Measurements from ENCODE around the gene CASP2. TPM values are rescaled to one million over a fixed set of nuclear protein-coding genes. Genes with fewer than 3 reads are reported as not detected.

CASP2 gene
- 100 to 1,000 TPM; 105 to 107 TPM for total RNA-seq
- polyA plus RNA-seq, result 23.0 TPM

DNA sequence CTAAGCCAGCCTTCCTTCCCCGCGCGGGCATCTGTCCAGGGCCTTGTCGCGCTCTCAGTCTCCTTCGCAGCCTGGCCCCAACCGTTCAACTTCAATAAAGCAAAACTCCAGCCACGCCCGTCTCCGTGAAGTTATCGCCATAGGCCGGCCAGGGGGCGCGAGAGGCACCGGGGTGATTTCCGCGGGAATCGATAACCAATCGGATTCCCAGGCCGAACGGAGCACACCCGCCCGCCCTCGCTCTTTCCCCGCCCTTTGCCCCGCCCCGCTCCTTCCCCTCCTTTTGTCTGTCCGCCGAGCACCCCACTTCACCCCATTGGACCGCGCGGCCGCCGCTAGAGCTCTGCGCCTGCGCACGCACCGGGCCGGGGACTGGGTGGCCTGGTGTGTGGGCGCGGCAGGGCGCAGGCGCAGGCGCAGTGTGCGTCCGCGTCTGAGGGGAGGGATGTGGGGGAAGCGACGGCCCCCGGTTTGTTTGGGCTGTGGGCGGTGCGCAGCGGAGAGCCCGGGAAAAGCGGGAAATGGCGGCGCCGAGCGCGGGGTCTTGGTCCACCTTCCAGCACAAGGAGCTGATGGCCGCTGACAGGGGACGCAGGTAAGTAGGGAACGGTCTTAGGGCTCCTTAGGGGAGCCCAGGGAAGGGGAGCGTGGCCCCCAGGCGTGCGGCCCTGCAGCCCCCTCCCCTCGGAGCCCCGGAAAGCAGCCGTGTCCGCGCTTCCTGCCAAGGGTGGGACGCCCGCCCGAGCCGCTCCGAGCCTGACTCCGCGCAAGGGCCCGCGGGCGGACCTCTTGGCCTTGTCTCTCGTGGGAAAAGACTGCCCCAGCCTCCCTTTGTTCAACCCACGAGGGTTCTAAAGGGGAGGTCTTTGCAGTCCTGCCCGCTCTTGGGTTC is at the start of gene CASP2:
Gene CASP2, plus strand, starts transcription at position 417 of the 892 bp plus-strand sequence. Its CDS starts 105 bp downstream, at position 522.
- H3K4me3 Mint-ChIP-seq, result peak within 1 kb of the TSS; percentile 88 to 99 (median 95)
- no peaks in the 10 kb centered on the region for H3K27me3 Mint-ChIP-seq
- H3K4me1 Mint-ChIP-seq, result peaks cover 50 to 68% (median 61%) of the 10 kb centered on the region in 3 donors
- Histone ChIP-seq H3K36me3 (ENCODE audit: insufficient read depth, low read length) (peaks cover 10% of the 10 kb centered on the region), H3K4me3 (ENCODE audit: low read length) (peak within 1 kb of the TSS; percentile 59), H3K27ac (ENCODE audit: low read depth, low read length) (peak within 1 kb of the TSS; percentile 83), H3K27me3 (ENCODE audit: insufficient read depth, low read length, poor library complexity, severe bottlenecking) (no peaks in the 10 kb centered on the region), H3K9me3 (ENCODE audit: low read length) (no peaks in the 10 kb centered on the region), H3K4me1 (ENCODE audit: insufficient read depth, low read length) (peaks cover 29% of the 10 kb centered on the region)
- H3K9me3 Mint-ChIP-seq, result no peaks in the 10 kb centered on the region
- ChIA-PET POLR2A (interaction anchor here (0.5 to 2.6 kb wide), 12 partner anchors 9 to 1548 kb away, joined by 3 to 9 read pairs (median 4); partner anchors contain the start of genes GSTK1 and TPK1), CTCF (interaction anchor here (0.6 to 3.6 kb wide), 13 partner anchors 9 to 92 kb away, joined by 3 to 24 read pairs (median 4); partner anchors contain the start of gene GSTK1)
- H3K27ac Mint-ChIP-seq, result peak within 1 kb of the TSS; percentile 85 to 99 (median 91)
- peak; percentile 98 to 100 (median 99) for DNase-seq
- H3K36me3 Mint-ChIP-seq, result peaks cover 4 to 41% (median 8%) of the 10 kb centered on the region in 3 donors

DNA sequence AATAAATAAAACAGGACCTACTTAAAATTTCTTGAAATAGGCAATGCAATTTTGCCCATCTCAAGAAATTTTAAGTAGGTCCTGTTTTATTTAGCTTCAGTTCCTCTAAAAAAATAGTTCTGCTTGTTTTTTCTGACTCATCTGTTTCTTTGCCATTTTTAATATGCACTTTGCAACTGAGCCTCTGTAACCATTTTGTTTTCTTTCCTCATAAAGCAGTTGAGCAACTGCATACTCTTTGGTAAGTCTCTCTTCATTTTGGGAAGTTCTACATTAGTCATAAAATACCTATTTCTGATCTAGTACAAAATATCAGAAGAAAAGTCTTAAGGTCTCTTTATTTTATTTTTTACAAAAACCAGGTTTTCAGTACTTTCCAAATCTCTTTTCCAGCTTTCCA is 48.3 kb upstream of the CASP2 start:
- Mint-ChIP-seq H3K4me1 (peaks cover 20 to 32% (median 27%) of the 10 kb centered on the region in 3 donors), H3K9me3 (peaks cover 15 to 24% (median 23%) of the 10 kb centered on the region in 5 donors), H3K4me3 (no peak overlapping the region), H3K27ac (no peak overlapping the region), H3K36me3 (peaks cover 2 to 15% (median 3%) of the 10 kb centered on the region in 3 donors), H3K27me3 (peaks cover 18 to 27% of the 10 kb centered on the region in 2 donors)
- H3K27me3 ChIP-seq (ENCODE audit: insufficient read depth, low read length, poor library complexity, severe bottlenecking), result no peaks in the 10 kb centered on the region
- no peaks in the 10 kb centered on the region for H3K36me3 ChIP-seq (ENCODE audit: insufficient read depth, low read length)
- no peak overlapping the region for H3K4me3 ChIP-seq (ENCODE audit: low read length)
- H3K9me3 ChIP-seq (ENCODE audit: low read length), result no peaks in the 10 kb centered on the region
- ChIA-PET CTCF (interaction anchor here (0.6 to 7.3 kb wide), 42 partner anchors 7 to 233 kb away, joined by 3 to 103 read pairs (median 8); partner anchors contain the start of genes CASP2, EPHA1, FAM131B and GSTK1), POLR2A (interaction anchor here (0.6 to 2.0 kb wide), 3 partner anchors 60 to 169 kb away, joined by 4 to 9 read pairs (median 7); partner anchors contain the start of gene EPHA1)
- H3K4me1 ChIP-seq (ENCODE audit: insufficient read depth, low read length), result peaks cover 14% of the 10 kb centered on the region
- no peak for DNase-seq
- no peak overlapping the region for H3K27ac ChIP-seq (ENCODE audit: low read depth, low read length)

DNA sequence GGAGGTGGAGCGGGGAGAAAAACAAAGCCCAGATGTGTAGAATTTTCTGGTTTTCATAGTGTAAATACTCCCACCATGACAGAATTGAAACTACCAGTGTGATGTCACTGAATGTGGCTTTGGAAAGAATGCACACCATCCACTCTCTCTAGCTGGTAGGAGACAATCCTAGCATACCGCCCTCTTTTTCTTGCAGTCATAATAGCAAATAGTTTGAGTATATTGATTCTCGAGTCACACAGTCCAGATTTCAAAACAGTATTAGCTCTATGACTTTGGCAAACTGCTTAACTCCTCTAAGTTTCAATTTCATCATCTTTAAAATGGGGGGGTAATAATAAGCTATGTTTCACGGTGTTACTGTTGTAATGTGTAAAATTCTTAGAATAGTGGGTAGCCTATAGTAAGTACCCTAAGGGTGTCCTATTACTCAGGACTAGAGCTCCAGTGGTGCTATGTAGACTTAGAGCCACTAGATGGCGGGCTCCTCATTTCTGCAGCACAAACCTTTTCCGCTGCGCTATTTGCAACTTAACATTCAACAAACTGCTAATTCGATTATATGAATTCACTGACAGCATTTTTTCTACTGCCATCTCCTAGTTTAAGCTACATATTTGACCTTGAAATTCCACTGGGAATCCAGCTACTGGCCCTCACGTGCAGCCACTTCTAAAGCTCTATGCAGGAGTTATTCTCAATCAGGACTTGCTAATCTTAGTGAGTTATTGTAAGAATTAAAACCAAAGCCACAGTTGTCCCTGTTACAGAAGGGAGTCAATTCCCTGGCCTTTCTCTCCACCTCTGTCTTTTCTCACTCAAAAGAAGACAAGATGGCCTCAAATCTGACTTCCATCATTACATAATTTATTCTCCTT is 47.6 kb upstream of the CASP2 start:
- Histone ChIP-seq H3K9me3 (ENCODE audit: low read length) (no peaks in the 10 kb centered on the region), H3K4me3 (ENCODE audit: low read length) (no peak overlapping the region), H3K27ac (ENCODE audit: low read depth, low read length) (no peak overlapping the region), H3K36me3 (ENCODE audit: insufficient read depth, low read length) (no peaks in the 10 kb centered on the region), H3K27me3 (ENCODE audit: insufficient read depth, low read length, poor library complexity, severe bottlenecking) (no peaks in the 10 kb centered on the region), H3K4me1 (ENCODE audit: insufficient read depth, low read length) (peaks cover 21% of the 10 kb centered on the region)
- ChIA-PET POLR2A (interaction anchor here (0.5 to 2.0 kb wide), 6 partner anchors 23 to 168 kb away, joined by 4 to 9 read pairs (median 6); partner anchors contain the start of genes CASP2, EPHA1 and GSTK1), CTCF (interaction anchor here (0.6 to 7.3 kb wide), 55 partner anchors 8 to 935 kb away, joined by 3 to 103 read pairs (median 5); partner anchors contain the start of genes CASP2, EPHA1, FAM131B and GSTK1)
- peak; percentile 44 to 81 (median 68) for DNase-seq
- Mint-ChIP-seq H3K27ac (peak overlapping the region in 4 of 8 donors; percentile 36 to 61 (median 46)), H3K4me3 (peak overlapping the region in 2 of 7 donors; percentile 36 to 41), H3K27me3 (peaks cover 14 to 22% of the 10 kb centered on the region in 2 donors), H3K4me1 (peaks cover 27 to 39% (median 34%) of the 10 kb centered on the region in 3 donors), H3K9me3 (peaks cover 15 to 21% (median 19%) of the 10 kb centered on the region in 5 donors), H3K36me3 (peaks cover 2 to 15% (median 3%) of the 10 kb centered on the region in 3 donors)

DNA sequence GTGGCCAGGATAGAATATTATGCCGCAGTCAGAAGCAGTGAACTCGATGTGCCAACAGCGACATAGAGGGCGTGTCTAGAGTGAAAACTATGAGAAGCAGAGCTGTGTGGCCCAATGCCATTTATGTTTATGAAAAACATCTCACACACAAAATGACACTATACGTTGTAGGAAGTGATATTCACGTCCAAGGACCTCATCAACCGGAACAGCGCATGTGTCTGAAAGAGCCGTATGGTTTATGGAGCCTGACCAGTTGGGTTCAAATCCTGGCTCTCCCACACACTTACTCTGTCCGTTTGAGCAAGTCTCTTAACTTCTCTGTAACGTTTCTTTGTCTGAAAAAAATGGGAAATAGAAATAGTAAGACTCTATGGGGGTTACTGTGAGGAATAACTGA is 45.8 kb upstream of the CASP2 start:
- CTCF ChIA-PET, result interaction anchor here (1.2 to 7.3 kb wide), 5 partner anchors 15 to 174 kb away, joined by 4 to 69 read pairs (median 47); no protein-coding TSS in a partner anchor
- H3K4me3 Mint-ChIP-seq, result no peak overlapping the region
- Histone ChIP-seq H3K4me3 (ENCODE audit: low read length) (no peak overlapping the region), H3K9me3 (ENCODE audit: low read length) (no peaks in the 10 kb centered on the region), H3K36me3 (ENCODE audit: insufficient read depth, low read length) (no peaks in the 10 kb centered on the region), H3K27ac (ENCODE audit: low read depth, low read length) (no peak overlapping the region), H3K4me1 (ENCODE audit: insufficient read depth, low read length) (peaks cover 34% of the 10 kb centered on the region), H3K27me3 (ENCODE audit: insufficient read depth, low read length, poor library complexity, severe bottlenecking) (no peaks in the 10 kb centered on the region)
- no peak for DNase-seq
- H3K9me3 Mint-ChIP-seq, result peaks cover 1 to 5% (median 2%) of the 10 kb centered on the region in 5 donors
- peaks cover 0 to 4% of the 10 kb centered on the region in 2 donors for H3K27me3 Mint-ChIP-seq
- H3K4me1 Mint-ChIP-seq, result peaks cover 43 to 57% (median 52%) of the 10 kb centered on the region in 3 donors
- no peak overlapping the region for H3K27ac Mint-ChIP-seq
- peaks cover 0 to 6% (median 0%) of the 10 kb centered on the region in 3 donors for H3K36me3 Mint-ChIP-seq
- POLR2A ChIA-PET, result no interaction called here

DNA sequence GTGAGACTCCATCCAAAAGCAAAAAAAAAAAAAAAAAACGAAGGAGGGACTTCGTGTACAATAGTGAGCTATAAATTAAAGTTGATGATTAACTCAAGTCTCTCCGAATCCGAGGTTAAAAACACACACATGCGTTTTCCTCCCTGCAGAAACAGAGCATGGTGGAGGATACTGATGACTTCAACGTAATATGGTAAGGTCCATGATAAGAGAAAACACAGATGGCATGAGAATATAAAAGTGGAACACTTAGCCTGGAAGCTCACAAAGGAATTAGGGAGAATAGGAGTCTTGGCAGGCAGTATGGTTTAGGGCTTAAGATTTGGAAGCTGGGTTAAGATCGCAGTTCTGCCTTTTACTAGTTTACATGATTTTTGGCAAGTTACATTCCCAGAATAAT is 45.0 kb upstream of the CASP2 start:
- Mint-ChIP-seq H3K4me1 (peaks cover 47 to 65% (median 60%) of the 10 kb centered on the region in 3 donors), H3K4me3 (no peak overlapping the region), H3K36me3 (peaks cover 0 to 4% (median 0%) of the 10 kb centered on the region in 3 donors), H3K27ac (peak overlapping the region in 1 of 8 donors; percentile 80), H3K27me3 (peaks cover 0 to 4% of the 10 kb centered on the region in 2 donors), H3K9me3 (peaks cover 0 to 2% (median 2%) of the 10 kb centered on the region in 5 donors)
- Histone ChIP-seq H3K4me3 (ENCODE audit: low read length) (no peak overlapping the region), H3K36me3 (ENCODE audit: insufficient read depth, low read length) (no peaks in the 10 kb centered on the region), H3K27me3 (ENCODE audit: insufficient read depth, low read length, poor library complexity, severe bottlenecking) (no peaks in the 10 kb centered on the region), H3K4me1 (ENCODE audit: insufficient read depth, low read length) (peaks cover 34% of the 10 kb centered on the region), H3K9me3 (ENCODE audit: low read length) (no peaks in the 10 kb centered on the region), H3K27ac (ENCODE audit: low read depth, low read length) (no peak overlapping the region)
- POLR2A ChIA-PET, result no interaction called here
- no peak for DNase-seq
- CTCF ChIA-PET, result interaction anchor here (0.7 to 7.3 kb wide), 7 partner anchors 14 to 173 kb away, joined by 3 to 69 read pairs (median 8); no protein-coding TSS in a partner anchor

DNA sequence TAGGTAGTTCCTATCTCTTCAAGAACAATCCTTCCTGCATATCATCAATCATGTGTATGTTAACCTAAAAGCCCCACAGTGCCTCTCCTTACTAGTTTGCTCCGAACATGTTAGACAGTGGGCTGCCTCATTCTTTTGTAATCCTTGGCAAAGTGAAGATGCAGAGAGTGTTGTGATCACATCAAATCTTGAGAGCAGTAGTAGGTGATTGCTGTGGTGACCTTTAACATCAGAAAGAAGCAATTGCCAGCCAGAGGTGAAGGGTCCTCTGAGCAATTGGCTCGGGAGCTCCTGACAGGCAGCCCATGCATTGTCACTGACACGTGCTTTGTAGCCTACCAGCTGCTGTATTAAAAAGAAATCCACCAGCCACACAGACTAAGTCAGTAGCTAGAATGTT is 44.5 kb upstream of the CASP2 start:
- Histone ChIP-seq H3K36me3 (ENCODE audit: insufficient read depth, low read length) (no peaks in the 10 kb centered on the region), H3K4me3 (ENCODE audit: low read length) (no peak overlapping the region), H3K27me3 (ENCODE audit: insufficient read depth, low read length, poor library complexity, severe bottlenecking) (no peaks in the 10 kb centered on the region), H3K9me3 (ENCODE audit: low read length) (no peaks in the 10 kb centered on the region), H3K4me1 (ENCODE audit: insufficient read depth, low read length) (peaks cover 35% of the 10 kb centered on the region), H3K27ac (ENCODE audit: low read depth, low read length) (no peak overlapping the region)
- peaks cover 0 to 2% (median 0%) of the 10 kb centered on the region in 5 donors for H3K9me3 Mint-ChIP-seq
- POLR2A ChIA-PET, result interaction anchor here (1.0 kb wide), 1 partner anchor 21 kb away, joined by 3 read pairs; no protein-coding TSS in a partner anchor
- H3K27me3 Mint-ChIP-seq, result peaks cover 0 to 4% of the 10 kb centered on the region in 2 donors
- H3K4me3 Mint-ChIP-seq, result no peak overlapping the region
- peak overlapping the region in 1 of 8 donors; percentile 80 for H3K27ac Mint-ChIP-seq
- peaks cover 50 to 69% (median 65%) of the 10 kb centered on the region in 3 donors for H3K4me1 Mint-ChIP-seq
- H3K36me3 Mint-ChIP-seq, result peaks cover 0 to 4% (median 0%) of the 10 kb centered on the region in 3 donors
- CTCF ChIA-PET, result interaction anchor here (0.7 to 7.3 kb wide), 6 partner anchors 13 to 173 kb away, joined by 3 to 69 read pairs (median 9); no protein-coding TSS in a partner anchor
- no peak for DNase-seq

DNA sequence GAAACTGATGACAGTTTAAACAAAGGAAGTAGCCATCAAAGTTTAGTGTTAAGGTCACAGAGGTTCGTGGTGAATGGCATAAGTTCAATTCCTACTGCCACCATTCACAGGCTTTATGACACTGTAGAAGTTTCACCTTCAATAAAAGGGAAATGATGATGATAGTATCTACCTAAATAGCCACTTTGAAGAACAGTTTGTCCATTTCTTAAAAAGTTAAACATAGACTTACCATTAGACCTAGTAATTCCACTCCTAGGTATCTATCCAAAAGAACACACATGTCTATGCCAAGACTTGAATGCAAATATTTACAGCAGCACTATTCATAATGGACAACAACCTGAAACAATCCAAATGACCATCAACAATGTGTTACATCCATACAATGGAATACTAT is 43.8 kb upstream of the CASP2 start:
- Mint-ChIP-seq H3K4me3 (no peak overlapping the region), H3K27ac (peak overlapping the region in 1 of 8 donors; percentile 38), H3K9me3 (peaks cover 0 to 5% (median 4%) of the 10 kb centered on the region in 5 donors), H3K27me3 (no peaks in the 10 kb centered on the region), H3K4me1 (peaks cover 57 to 76% (median 72%) of the 10 kb centered on the region in 3 donors), H3K36me3 (peaks cover 2 to 10% (median 3%) of the 10 kb centered on the region in 3 donors)
- Histone ChIP-seq H3K4me1 (ENCODE audit: insufficient read depth, low read length) (peaks cover 42% of the 10 kb centered on the region), H3K9me3 (ENCODE audit: low read length) (no peaks in the 10 kb centered on the region), H3K4me3 (ENCODE audit: low read length) (no peak overlapping the region), H3K36me3 (ENCODE audit: insufficient read depth, low read length) (no peaks in the 10 kb centered on the region), H3K27ac (ENCODE audit: low read depth, low read length) (no peak overlapping the region), H3K27me3 (ENCODE audit: insufficient read depth, low read length, poor library complexity, severe bottlenecking) (no peaks in the 10 kb centered on the region)
- DNase-seq, result no peak
- CTCF ChIA-PET, result interaction anchor here (1.0 to 7.3 kb wide), 5 partner anchors 13 to 172 kb away, joined by 3 to 69 read pairs (median 10); no protein-coding TSS in a partner anchor
- POLR2A ChIA-PET, result interaction anchor here (1.0 kb wide), 1 partner anchor 20 kb away, joined by 3 read pairs; no protein-coding TSS in a partner anchor
